ENCODE data around the gene XRRA1. TPM values are rescaled to one million over a fixed set of nuclear protein-coding genes. Genes with fewer than 3 reads are reported as not detected.
A peak's percentile ranks its signal among the peaks of the same experiment; 100 is the strongest.

Gene XRRA1
- total RNA-seq, 1 experiment from 2014 or later = 10.4 TPM

- H3K36me3 Mint-ChIP-seq = peaks cover 6% of the 10 kb centered on the region; the same call in 1 of the 2 replicates
- no peaks in the 10 kb centered on the region for H3K9me3 Mint-ChIP-seq
- peak; percentile 11 for ATAC-seq
- peak overlapping the region; percentile 95 for H3K27ac Mint-ChIP-seq
- H3K27me3 Mint-ChIP-seq (ENCODE audit: low read depth) = no peaks in the 10 kb centered on the region
- H3K4me1 Mint-ChIP-seq = peaks cover 17% of the 10 kb centered on the region
- peak overlapping the region; percentile 99 for H3K4me3 Mint-ChIP-seq
- TF ChIP-seq ELF4 (CRISPR knock-in tag; IDR thresholded peaks at IDR 0.05; ENCODE audit: low read depth) (no peak), SMAD4 (CRISPR knock-in tag; IDR thresholded peaks at IDR 0.05) (no peak), JUN (CRISPR knock-in tag; IDR thresholded peaks at IDR 0.05) (0 out of 2 replicates have a peak, but pooled peaks have one; percentile 31)
- CTCF ChIA-PET = interaction anchor here (1.0 to 2.1 kb wide), 3 partner anchors 18 to 74 kb away, joined by 3 to 6 read pairs (median 5); no protein-coding TSS in a partner anchor
- POLR2A ChIA-PET = interaction anchor here (0.5 to 2.0 kb wide), 4 partner anchors 18 to 628 kb away, joined by 3 to 8 read pairs (median 4); partner anchors contain the start of gene NEU3
- DNase-seq (ENCODE audit: low spot score) = no peak
These were observed 369 bp downstream of the XRRA1 start for GRCh38 chr11:74948546-74948897.

GRCh38 chr11:74942073-74942759 is 6.7 kb downstream of the XRRA1 start:
- DNase-seq (ENCODE audit: low spot score) = no peak
- TF ChIP-seq FOXJ3 (CRISPR knock-in tag; IDR thresholded peaks at IDR 0.05; ENCODE audit: borderline replicate concordance) (no peak), E2F5 (CRISPR knock-in tag; IDR thresholded peaks at IDR 0.05) (no peak), GTF2I (CRISPR knock-in tag; conservative IDR thresholded peaks at IDR 0.05) (no peak)
- Mint-ChIP-seq H3K4me1 (no peaks in the 10 kb centered on the region), H3K36me3 (peaks cover 7% of the 10 kb centered on the region; the same call in 1 of the 2 replicates), H3K27ac (peak overlapping the region; percentile 55; the same call in 1 of the 2 replicates), H3K9me3 (no peaks in the 10 kb centered on the region), H3K27me3 (ENCODE audit: low read depth) (no peaks in the 10 kb centered on the region), H3K4me3 (no peak overlapping the region)
- CTCF ChIA-PET = interaction anchor here (1.0 kb wide), 1 partner anchor 13 kb away, joined by 3 read pairs; no protein-coding TSS in a partner anchor
- ATAC-seq = no peak
- POLR2A ChIA-PET = no interaction called here

- ChIA-PET CTCF (interaction anchor here (3.0 kb wide), 1 partner anchor 12 kb away, joined by 12 read pairs; no protein-coding TSS in a partner anchor), POLR2A (no interaction called here)
- TF ChIP-seq SP1 (CRISPR knock-in tag; conservative IDR thresholded peaks at IDR 0.05) = no peak
- TF ChIP-seq PRRX2 (CRISPR knock-in tag; IDR thresholded peaks at IDR 0.05) = no peak
- TF ChIP-seq ZNF423 (CRISPR knock-in tag; IDR thresholded peaks at IDR 0.05) = no peak
- no peak for TF ChIP-seq RORB (CRISPR knock-in tag; IDR thresholded peaks at IDR 0.05)
- TF ChIP-seq NFE2L1 (CRISPR knock-in tag; IDR thresholded peaks at IDR 0.05) = no peak
- no peak for TF ChIP-seq E2F5 (CRISPR knock-in tag; IDR thresholded peaks at IDR 0.05)
- TF ChIP-seq KAT7 (CRISPR knock-in tag; IDR thresholded peaks at IDR 0.05; ENCODE audit: borderline replicate concordance) = no peak
- TF ChIP-seq E2F1 (CRISPR knock-in tag; IDR thresholded peaks at IDR 0.05) = no peak
- TF ChIP-seq ERG (CRISPR knock-in tag; IDR thresholded peaks at IDR 0.05) = no peak
- no peak for TF ChIP-seq ZNF138 (CRISPR knock-in tag; conservative IDR thresholded peaks at IDR 0.05)
- no peak for TF ChIP-seq TEAD4 (CRISPR knock-in tag; IDR thresholded peaks at IDR 0.05)
- no peaks in the 10 kb centered on the region for H3K9me3 Mint-ChIP-seq
- H3K4me1 Mint-ChIP-seq = no peaks in the 10 kb centered on the region
- no peak overlapping the region for H3K27ac Mint-ChIP-seq
- no peak overlapping the region for H3K4me3 Mint-ChIP-seq
- ATAC-seq = no peak
- H3K27me3 Mint-ChIP-seq (ENCODE audit: low read depth) = no peaks in the 10 kb centered on the region
- peaks cover 7% of the 10 kb centered on the region; the same call in 1 of the 2 replicates for H3K36me3 Mint-ChIP-seq
- no peak for DNase-seq (ENCODE audit: low spot score)
These were observed 7.4 kb downstream of the XRRA1 start for GRCh38 chr11:74941492-74941891.

Data from WTC11 (cell line).